ENCODE measurements around the gene PHGDH. TPM values are rescaled to one million over a fixed set of nuclear protein-coding genes. Genes with fewer than 3 reads are reported as not detected.

Gene PHGDH
- total and polyA plus RNA-seq, 2 donors (not counting 1 experiment from before 2014, with no cell fraction given), result 1.2 to 3.9 TPM

- H3K9me3 Mint-ChIP-seq (ENCODE audit: insufficient read depth), result no peaks in the 10 kb centered on the region
- POLR2A ChIA-PET, result no interaction called here
- H3K9me3 ChIP-seq (ENCODE audit: control extremely low read depth in 1 of 3, control insufficient read depth in 2 of 3, insufficient read depth in 1 of 3, low read length in 2 of 3), result no peaks in the 10 kb centered on the region
- H4K20me1 ChIP-seq (ENCODE audit: control insufficient read depth, insufficient read depth, low read length, poor library complexity, severe bottlenecking), result no peaks in the 10 kb centered on the region
- no peak overlapping the region for H3K4me2 ChIP-seq (replicated peaks; ENCODE audit: low read depth, low read length, poor library complexity, severe bottlenecking)
- no peak for TF ChIP-seq CTCF (IDR thresholded peaks at IDR 0.05)
- TF ChIP-seq EZH2 (IDR thresholded peaks at IDR 0.05; ENCODE audit: borderline replicate concordance, insufficient read depth, low read depth, low read length, poor library complexity, severe bottlenecking), result no peak
- WGBS (ENCODE audit: insufficient coverage), result 100% methylated on average over 1 of the region's 3 CpGs
- H3K27me3 ChIP-seq (replicated peaks in 1 of 4; ENCODE audit: control extremely low read depth in 1 of 4, control insufficient read depth in 3 of 4, insufficient read depth in 4 of 4, low read length in 3 of 4), result peaks cover 0 to 9% (median 3%) of the 10 kb centered on the region in 4 experiments
- no peaks in the 10 kb centered on the region for H3K36me3 ChIP-seq (replicated peaks in 1 of 2; ENCODE audit: control extremely low read depth in 1 of 2, control insufficient read depth in 1 of 2, extremely low read depth in 1 of 2, insufficient read depth in 2 of 2, low read length in 1 of 2)
- no peak overlapping the region for H3K27ac Mint-ChIP-seq
- peaks cover 5% of the 10 kb centered on the region for H3K4me1 Mint-ChIP-seq
- no peak overlapping the region for H3K4me3 Mint-ChIP-seq
- intact Hi-C loops (cut with micrococcal nuclease), result no loop called here
- peaks cover 20% of the 10 kb centered on the region for H3K27me3 Mint-ChIP-seq
- peaks cover 4 to 6% of the 10 kb centered on the region in 2 donors for H3K4me1 ChIP-seq (ENCODE audit: control insufficient read depth in 2 of 2, insufficient read depth in 2 of 2, low read length in 2 of 2)
- H3K27ac ChIP-seq (ENCODE audit: low read length in 2 of 2), result no peak overlapping the region
- H3K79me2 ChIP-seq (ENCODE audit: control insufficient read depth, insufficient read depth, low read length), result no peaks in the 10 kb centered on the region
- H3K4me3 ChIP-seq (ENCODE audit: control extremely low read depth in 1 of 5, extremely low read depth in 1 of 5, insufficient read depth in 1 of 5, low read depth in 2 of 5, low read length in 4 of 5), result no peak overlapping the region
- no peak overlapping the region for H2AFZ ChIP-seq (ENCODE audit: insufficient read depth, low read depth, low read length, poor library complexity, severe bottlenecking)
- no peak overlapping the region for H3K9ac ChIP-seq (ENCODE audit: low read length)
- CTCF ChIA-PET, result no interaction called here
- ATAC-seq (ENCODE audit: low read depth) (no peak), DNase-seq (no peak)
These were observed 31.5 kb upstream of the PHGDH start for GRCh38 chr1:119680193-119680592.

- POLR2A ChIA-PET, result no interaction called here
- H3K27ac ChIP-seq (ENCODE audit: low read length in 2 of 2), result no peak overlapping the region
- intact Hi-C loops (cut with micrococcal nuclease), result no loop called here
- H3K4me1 ChIP-seq (ENCODE audit: control insufficient read depth in 2 of 2, insufficient read depth in 2 of 2, low read length in 2 of 2), result peaks cover 0 to under 1% of the 10 kb centered on the region in 2 donors
- no peak overlapping the region for H2AFZ ChIP-seq (ENCODE audit: insufficient read depth, low read depth, low read length, poor library complexity, severe bottlenecking)
- no peak for DNase-seq
- H3K4me2 ChIP-seq (replicated peaks; ENCODE audit: low read depth, low read length, poor library complexity, severe bottlenecking), result no peak overlapping the region
- no peak overlapping the region for H3K27ac Mint-ChIP-seq
- peaks cover 0 to 4% (median under 1%) of the 10 kb centered on the region in 4 experiments for H3K27me3 ChIP-seq (replicated peaks in 1 of 4; ENCODE audit: control extremely low read depth in 1 of 4, control insufficient read depth in 3 of 4, insufficient read depth in 4 of 4, low read length in 3 of 4)
- H3K36me3 ChIP-seq (replicated peaks in 1 of 2; ENCODE audit: control extremely low read depth in 1 of 2, control insufficient read depth in 1 of 2, extremely low read depth in 1 of 2, insufficient read depth in 2 of 2, low read length in 1 of 2), result no peaks in the 10 kb centered on the region
- no peaks in the 10 kb centered on the region for H4K20me1 ChIP-seq (ENCODE audit: control insufficient read depth, insufficient read depth, low read length, poor library complexity, severe bottlenecking)
- peaks cover 1% of the 10 kb centered on the region for H3K4me1 Mint-ChIP-seq
- H3K27me3 Mint-ChIP-seq, result peaks cover 16% of the 10 kb centered on the region
- H3K9ac ChIP-seq (ENCODE audit: low read length), result no peak overlapping the region
- H3K4me3 ChIP-seq (ENCODE audit: control extremely low read depth in 1 of 5, extremely low read depth in 1 of 5, insufficient read depth in 1 of 5, low read depth in 2 of 5, low read length in 4 of 5), result no peak overlapping the region
- no peaks in the 10 kb centered on the region for H3K9me3 ChIP-seq (ENCODE audit: control extremely low read depth in 1 of 3, control insufficient read depth in 2 of 3, insufficient read depth in 1 of 3, low read length in 2 of 3)
- H3K79me2 ChIP-seq (ENCODE audit: control insufficient read depth, insufficient read depth, low read length), result no peaks in the 10 kb centered on the region
- no peak overlapping the region for H3K4me3 Mint-ChIP-seq
- TF ChIP-seq EZH2 (IDR thresholded peaks at IDR 0.05; ENCODE audit: borderline replicate concordance, insufficient read depth, low read depth, low read length, poor library complexity, severe bottlenecking), result no peak
- TF ChIP-seq CTCF (IDR thresholded peaks at IDR 0.05), result no peak
- H3K9me3 Mint-ChIP-seq (ENCODE audit: insufficient read depth), result no peaks in the 10 kb centered on the region
- no peak for ATAC-seq (ENCODE audit: low read depth)
- CTCF ChIA-PET, result no interaction called here
- WGBS (ENCODE audit: insufficient coverage), result no CpG with 5 or more reads among the region's 2 CpGs
These were observed 31.0 kb upstream of the PHGDH start for GRCh38 chr1:119680723-119681122.
